GM18868 (cell line): ENCODE measurements around the gene TMEM178B.

Source experiments
- ATAC-seq: cut with Tn5 transposase; IDR thresholded peaks from one replicate; pipeline ENCODE4 v1.9.1; 2021; ENCODE audit warnings: mild to moderate bottlenecking, moderate library complexity; ENCODE audit not compliant: unreplicated experiment

The TMEM178B gene

DNA sequence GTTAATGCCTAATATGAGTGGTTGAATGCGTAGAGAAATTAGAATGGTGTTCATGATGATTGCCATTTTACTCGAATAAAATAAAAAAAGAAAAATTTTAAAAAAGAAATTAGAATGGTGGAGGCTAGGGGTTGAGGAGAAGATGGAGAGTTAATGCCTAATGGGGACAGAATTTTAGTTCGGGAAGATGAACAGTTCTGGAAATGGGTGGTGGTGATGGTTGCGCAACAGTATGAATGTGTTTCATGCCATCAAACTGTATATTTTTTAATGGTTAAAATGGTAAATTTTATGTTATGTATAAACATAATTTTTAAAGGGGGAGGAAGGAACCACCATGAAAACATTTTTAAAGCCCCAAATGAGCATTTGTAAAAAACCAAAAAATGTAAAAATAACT lies 337.3 kb downstream of the TMEM178B start:
- ATAC-seq = no peak

DNA sequence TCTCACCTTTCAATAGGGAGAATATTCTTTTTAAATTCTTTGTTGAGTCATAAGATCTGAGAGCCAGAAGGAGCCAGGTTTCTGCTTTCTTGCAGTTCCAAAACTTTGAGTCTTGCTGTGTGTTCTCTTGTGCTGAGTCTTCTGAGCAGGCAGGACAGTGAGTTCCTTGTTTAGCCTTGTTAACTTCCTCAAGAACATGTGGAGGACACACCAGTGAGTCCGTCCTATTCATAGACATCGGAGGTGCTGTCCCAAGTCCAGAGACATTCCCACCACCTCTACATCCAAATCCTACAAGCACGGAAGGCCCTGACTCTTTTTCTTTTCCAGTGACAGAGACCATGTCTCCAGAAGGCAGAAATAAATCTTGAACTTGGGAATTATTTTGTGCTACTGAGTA lies 342.1 kb downstream of the TMEM178B start:
- ATAC-seq = no peak

DNA sequence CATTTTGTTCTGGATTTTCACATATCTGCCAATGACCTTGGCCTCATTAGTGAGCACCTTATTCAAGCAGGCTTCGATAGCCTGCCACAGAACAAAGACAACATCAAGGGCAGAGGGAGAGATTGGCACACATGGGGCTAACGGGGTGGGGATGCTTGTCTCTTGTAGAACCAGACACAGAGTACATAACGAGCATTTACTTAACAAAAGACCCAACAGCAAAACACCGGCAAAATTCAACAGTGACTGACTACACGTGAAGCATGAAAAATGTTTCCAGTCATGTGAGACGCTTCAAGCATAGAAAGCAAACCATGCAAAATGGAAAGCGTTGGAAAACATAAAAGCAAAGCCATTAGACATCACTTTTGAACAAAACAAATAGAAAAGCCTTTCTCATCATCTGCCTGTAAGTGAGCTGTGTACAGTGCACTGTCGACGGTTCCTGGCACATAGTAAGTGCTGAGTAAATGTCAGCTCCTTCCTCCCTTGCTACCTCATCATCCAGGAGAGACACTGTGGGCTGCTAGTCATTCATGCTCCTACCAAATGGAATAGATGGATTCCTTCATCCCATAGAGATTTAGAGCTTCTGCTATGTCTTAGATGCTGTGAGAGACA lies 342.9 kb downstream of the TMEM178B start:
- ATAC-seq = no peak

DNA sequence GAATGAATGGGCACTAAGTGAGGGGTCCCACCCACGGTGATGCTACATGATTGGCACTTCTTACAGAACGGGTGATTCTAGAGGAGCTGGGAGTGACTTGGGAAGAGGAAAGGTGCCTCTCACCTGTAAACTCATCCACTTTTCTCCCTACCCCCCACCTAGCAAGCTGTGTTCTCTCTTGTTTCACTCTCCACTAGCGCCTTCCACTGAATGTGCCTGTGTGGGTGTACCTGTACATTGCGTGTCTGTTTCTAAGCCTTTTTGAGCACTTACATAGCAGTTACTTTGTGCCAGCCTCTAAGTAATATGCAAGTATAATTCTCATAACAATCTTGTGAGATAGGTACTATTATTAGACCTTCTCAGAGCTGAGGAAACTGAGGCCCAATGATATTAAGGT lies 343.6 kb downstream of the TMEM178B start:
- no peak for ATAC-seq

DNA sequence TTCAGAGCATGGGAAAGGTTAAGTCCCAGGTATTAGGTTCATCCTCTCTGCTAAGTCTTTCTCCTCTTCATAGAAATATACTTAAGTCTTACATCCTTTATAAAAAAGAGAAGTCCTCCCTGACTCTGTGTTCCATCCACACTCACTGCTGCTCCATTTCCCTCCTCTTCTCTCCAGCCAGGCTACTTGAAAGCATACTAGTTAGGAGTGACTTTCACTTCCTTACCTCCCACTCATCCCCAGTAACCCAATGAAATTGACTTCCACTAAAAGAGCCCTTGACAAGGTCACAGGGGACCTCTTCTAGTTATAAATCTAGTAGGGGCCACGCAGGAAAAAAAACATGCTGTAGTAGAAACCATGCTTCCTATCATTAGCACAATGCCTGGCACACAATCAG lies 344.2 kb downstream of the TMEM178B start:
- ATAC-seq = no peak

DNA sequence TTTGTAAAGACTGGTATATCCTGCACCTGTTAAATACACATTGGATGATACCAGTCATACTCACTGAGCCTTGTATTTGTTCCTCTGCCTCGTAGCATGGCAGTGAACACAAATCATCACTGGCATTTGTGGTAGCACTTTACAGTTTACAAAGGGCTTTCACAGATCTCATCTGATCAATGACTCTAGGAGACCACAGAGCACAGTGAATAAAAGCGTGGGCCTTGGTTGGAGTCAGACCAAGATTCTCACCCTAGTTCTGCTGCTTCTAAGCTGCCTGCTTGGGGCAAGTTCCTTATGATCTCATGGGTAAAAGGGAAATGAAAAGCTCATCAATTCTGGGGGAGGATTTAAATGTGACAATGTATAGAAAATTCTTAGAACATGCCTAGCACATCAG lies 347.4 kb downstream of the TMEM178B start:
- no peak for ATAC-seq

DNA sequence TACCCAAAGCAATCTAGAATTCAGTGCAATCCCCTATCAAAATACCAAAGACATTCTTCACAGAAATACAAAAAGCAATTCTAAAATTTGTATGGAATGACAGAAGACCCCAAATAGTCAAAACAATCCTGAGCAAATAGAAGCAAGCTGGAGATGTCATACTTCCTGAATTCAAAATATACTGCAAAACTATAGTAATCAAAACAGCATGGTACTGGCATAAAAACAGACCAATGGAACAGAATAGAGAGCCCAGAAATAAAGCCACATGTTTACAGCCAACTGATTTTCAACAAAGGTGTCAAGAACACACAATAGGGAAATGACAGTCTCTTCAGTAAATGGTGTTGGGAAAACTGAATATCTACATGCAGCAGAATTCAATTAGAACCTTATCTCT lies 353.3 kb downstream of the TMEM178B start:
- no peak for ATAC-seq

DNA sequence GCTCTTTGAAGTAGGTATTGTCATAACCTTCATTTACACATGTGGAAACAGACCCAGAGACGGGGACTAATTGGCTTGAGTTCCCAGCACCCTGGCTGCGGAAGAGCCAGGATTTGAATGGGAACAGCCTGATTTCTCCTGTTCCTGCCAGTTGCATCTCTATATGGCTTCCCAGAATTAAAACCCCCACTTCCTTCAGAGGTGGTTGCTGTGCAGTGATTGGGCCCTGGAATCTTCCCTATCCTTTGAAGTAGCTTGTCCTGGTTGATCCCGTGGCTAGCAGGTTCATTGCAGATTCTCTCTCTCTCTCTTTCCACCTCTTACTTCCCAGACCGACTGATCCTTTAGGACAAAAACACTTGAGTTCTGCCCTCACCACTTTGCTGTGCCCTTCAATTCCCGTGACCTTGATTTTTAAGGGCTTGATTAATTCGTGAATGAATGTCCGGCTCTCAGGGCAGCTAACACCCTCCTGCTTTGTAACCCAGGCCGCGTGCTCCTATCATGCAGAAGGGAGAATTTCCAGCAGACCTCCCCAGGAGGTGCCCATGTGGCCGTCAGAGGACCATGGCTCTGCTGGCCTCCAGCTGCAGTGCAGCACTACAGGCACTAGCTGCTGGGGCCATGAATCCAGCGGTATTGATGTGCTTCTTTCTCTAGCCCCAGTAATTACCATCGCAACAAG lies 356.7 kb downstream of the TMEM178B start:
- no peak for ATAC-seq

DNA sequence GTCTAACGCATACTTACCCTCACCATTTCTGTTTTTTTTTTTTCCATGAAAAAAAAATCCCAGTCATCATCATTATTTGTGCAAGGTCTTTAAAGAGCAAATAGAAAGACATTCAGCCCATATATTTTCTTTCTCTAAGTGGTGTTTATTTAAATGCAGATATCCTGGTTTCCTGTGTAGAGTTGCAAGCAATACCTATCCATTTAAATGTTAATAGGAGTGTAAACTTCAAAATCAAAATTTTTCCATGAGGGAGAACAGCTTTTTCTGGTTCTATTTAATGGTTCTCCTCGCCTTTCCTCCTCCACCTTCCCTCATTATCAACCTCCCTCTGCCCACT lies 357.2 kb downstream of the TMEM178B start:
- ATAC-seq = no peak

DNA sequence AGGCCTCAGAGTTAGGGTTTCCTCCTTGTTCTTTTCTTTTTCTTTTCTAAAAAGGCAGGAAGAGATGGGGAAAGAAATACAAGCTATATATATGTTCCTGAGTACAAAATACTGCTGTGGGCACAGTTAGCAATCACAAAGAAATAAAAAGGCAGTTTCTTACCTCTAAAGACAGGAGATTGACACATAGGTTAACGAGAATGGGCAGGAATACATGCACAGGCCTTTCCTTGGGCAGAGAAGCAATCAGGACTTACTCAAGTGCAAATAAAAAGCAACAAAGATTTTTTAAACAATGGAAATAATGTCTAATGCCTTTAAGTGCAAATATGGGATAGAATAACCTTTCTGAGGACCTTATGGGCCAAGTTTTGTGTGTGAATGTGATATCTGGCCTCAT lies 357.8 kb downstream of the TMEM178B start:
- ATAC-seq = no peak

DNA sequence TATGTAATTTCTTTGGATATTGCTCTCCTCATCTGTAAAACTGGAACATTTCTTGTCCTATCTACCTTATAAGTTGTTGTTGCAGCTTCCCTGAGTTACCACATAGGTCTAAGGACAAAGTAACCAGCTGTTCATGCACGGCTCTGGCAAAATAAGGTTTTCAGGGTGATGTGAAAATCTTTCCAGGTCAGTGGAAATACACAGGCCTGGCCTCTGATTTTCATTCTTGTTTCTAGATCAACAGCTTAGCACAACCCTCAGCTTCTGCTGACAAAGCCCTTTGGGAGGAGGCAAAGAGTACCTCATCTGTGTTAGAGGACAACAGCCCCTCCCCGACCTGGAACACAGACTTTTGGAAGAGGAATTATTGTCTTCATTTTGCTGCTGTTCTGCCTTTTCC lies 359.8 kb downstream of the TMEM178B start:
- ATAC-seq = no peak

DNA sequence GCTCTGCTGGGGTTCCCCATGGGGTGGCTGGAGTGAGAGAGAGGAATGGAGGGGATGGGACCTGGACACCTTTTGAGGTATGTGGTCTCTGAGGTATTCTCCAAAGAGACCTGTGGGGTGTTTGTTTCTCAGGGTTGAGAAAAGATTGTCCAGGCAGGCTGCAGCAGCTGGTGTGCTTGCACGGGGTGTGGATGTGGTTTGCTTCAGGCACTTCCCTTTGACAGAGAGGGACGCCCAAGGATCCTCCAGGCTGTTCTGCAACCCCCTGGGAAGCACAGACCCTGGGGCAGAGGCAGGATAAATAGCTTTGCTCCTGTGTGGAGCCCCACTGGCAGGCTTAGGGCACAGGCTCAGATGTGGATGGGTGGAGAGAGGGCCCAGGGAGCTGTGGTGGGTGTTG lies 362.3 kb downstream of the TMEM178B start:
- no peak for ATAC-seq

DNA sequence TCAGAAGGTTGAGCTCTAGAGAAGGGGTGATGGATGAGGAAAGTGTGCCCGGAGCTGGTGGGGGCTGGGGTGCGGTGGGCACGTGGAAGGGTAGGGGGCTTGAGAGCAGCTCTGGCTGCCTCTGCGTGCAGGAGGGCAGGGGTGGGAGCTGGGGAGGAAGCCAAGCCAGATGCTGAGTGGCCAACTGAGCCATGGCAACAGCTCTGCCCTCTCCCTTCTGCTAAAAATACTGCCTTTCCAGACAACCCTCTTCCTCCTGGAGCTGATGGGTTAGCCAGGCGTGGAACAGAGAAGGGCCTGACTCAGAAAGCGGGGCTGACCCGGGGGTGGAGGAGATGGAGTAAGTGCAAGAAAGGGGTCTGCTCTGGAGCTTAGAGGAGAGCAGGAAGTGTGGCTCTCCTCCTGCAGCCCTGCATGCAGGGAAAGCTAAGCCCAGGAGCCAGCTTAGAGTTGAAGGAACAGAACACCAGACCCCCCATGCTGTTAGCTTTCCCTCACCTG lies 362.8 kb downstream of the TMEM178B start:
- ATAC-seq = no peak

DNA sequence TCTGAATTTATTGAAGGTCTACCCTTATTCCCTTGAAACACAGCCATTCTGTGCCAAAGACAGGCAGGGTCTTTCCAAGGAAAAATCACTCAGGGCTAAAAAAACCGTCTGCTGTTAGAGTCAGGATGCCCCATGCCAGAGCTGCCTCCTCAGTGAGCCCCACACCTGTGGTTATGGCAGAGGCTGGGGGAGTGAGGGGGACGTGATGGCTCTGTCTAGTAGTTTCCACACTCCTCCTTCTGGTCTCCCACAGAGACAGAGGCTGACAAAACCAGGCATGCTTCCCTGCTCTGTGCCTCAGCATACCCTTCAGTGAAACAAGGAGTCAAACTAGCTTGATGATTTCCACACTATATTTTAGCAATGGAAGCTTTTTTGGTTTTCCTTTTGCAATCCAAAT lies 365.3 kb downstream of the TMEM178B start:
- ATAC-seq = no peak

DNA sequence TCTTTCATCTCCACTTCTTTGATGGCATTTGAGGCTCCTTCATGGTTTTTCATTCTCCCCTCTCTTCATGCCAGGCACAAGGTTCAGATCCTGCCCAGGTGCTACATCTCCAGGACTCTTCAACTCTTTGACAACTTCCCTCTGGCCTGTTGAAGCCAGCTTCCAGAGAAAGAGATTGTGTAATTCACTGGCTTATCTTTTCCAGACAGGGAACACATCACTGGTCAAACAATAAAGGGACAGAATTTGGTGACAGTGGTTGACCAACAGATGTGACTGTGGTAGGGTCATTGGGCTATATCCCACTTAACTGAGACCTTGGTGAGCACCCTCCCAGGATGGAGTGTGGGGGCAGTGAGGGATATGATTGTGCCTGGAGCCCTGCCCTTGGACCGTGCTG lies 365.9 kb downstream of the TMEM178B start:
- ATAC-seq = no peak

DNA sequence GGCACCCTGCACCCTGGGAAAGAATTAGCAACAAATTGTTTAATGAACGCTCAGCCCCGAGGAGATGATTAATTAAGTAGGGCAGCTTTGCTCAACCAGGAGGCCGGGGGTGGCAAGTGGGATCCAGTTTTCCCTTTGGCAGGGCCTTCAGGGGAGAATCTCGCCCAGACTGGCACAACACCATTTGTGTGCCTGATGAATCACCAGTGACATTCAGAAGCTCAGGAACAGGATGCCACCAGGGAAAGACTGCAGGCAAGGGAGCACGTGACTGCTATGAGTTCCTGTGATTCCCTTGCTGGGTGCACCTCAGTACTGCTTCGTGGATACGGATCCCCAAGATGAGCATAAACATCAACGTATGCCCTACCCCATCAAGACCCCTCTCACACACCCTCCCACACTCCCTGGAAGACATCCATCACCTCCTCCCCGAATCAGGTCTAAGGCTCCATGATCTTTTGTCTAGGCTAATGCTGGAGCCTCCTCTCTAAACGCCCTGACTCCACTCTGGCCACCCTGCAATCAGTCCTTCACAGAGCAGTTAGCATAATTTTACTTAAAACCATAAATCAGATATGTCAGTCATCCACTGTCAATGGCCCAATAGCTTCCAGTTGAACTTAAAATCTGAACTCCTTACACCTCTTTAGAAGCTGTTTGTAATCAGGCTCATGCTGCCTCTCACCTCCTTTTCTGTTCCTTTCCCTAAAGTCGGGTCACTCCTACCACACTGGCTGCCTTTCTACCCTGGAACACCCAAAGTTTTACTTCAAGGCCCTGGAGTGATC lies 368.2 kb downstream of the TMEM178B start:
- no peak for ATAC-seq

DNA sequence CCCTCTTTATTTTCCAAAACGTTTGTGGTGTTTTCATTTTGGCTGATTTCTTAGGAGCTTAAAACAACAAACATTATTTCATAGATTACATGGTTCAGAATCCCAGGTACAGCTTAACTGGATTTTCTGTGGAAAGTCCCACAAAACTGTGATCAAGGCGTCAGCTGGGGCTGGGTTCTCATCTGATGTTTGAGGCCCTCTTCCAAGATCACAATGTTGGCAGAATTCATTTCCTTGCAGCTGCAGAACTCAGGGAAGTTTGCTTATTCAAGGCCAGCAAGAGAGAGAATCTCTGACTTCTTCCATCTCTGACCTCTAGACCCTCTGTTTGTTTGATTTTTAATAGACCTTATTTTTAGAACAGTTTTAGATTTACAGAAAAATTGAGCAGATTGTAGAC lies 368.9 kb downstream of the TMEM178B start:
- ATAC-seq = no peak

DNA sequence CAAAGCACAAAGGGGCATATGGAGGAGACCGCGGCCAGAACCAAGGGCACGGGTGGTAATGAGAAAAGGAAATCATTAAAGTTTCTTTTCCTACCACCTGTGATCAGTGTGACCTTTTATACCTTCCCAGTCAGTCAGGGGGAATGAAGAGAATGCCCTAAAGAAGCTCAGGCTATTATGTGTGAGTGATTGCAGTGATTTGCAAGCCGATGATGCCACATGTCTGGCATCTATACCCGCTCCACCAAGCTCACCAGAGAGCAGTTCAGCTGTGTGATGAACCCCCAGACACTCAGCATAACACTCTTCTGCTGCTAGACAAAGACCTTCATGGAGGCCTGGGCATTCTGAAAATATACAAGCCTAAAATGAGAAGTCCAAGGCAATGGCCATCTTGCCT lies 371.1 kb downstream of the TMEM178B start:
- ATAC-seq = no peak

DNA sequence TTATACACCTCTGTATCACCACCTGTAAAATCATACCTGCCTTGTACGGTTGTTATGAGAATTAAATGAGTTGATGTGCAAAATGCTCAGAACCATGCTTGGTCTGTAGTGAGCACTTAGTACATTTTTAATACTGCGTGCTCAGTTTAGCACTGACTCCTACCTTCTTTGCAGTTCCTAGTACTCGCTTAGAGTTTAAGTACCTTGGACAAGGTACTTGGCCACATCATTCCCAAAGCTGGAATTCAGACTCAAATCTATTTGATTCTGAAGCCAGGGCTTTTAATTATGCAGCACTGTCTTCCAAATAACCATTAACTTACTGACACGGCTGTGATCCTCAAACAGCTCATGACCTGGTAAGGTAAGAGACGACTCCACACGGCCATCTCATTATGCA lies 377.4 kb downstream of the TMEM178B start:
- ATAC-seq = no peak

DNA sequence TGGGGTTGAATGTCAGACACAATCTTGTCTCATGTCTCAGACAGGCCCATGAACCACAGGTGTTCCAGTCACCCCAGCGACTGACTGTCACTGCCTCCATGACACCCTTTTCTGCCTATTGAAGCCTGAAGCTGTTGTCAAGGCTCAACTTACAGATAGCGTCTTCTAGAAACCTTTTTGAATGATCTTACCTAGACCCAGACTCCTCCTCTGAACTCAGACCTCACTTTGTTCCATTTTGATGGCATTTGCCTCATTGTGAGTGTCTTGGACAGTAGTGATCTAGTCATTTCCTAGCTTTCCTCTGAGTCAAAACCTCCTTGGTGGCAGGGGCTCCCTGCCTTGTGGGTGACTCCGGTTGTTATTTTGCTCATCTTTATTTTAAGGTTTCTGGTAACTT lies 379.0 kb downstream of the TMEM178B start:
- peak; percentile 54 for ATAC-seq

DNA sequence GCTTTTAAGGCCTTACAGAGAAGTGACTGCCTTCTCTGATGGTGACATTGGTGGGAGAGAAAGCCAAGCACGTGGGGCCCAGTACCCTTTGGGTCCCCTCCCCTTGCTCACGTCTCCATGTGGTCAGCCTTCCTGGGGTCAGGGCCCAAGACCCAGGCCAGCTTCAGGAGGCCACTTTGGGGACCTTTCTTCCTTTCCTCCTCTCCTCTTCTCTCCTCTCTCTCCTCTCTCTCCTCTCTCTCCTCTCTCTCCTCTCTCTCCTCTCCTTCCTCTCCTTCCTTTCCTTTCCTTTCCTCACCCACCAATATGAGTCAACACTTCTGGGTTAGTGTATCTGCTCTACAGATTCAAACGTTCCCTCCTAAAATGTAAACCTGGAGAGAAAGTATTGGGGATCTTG lies 380.5 kb downstream of the TMEM178B start:
- no peak for ATAC-seq

DNA sequence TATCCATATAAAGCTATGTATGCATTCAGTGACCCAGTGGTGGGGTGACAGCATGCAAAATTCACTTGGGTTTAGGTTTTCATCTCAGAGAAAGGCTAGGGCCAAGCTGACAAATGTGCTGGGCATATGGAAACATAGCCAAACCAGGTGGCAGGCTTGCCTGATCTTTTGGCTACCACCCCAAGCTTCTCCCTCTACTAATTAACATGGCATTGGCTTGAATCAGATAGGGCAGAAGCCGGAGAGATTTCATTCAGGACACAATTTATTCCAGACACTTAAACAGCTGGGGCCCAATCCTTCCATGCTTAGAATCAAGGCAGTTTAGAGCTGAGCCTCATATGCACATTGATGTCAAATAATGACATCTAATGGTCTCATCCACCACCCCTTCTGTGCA lies 381.9 kb downstream of the TMEM178B start:
- no peak for ATAC-seq
